Naive thymus-derived CD8-positive, alpha-beta T cell (primary cell): Measurements from ENCODE around the gene STEAP1. TPM values are rescaled to one million over a fixed set of nuclear protein-coding genes. Genes with fewer than 3 reads are reported as not detected.
"Not testable (repeated sequence)": the region's sequence is repeated elsewhere in the genome, so short reads cannot be mapped to it uniquely, and the experiment has no call there.

Experiments used
- ATAC-seq, 2 donors: fragments of 150-1000 bp; cut with Tn5 transposase in 1 of 2; sonication (Bioruptor Pico), chemical (Tn5 transposase) in 1 of 2; 1 replicate in 1 of 2; 2 replicates in 1 of 2; pipeline ENCODE4 v1.10.0; 2021; ENCODE audit warnings: mild to moderate bottlenecking in 2 of 2, moderate library complexity in 2 of 2
- POLR2A ChIA-PET: fragments of 350-600 bp; sonication (Branson Sonifier 250); formaldehyde crosslinking; loops from one replicate; lab custom pipeline; 2021; ENCODE audit warnings: antibody characterized with exemption; lab: Charles Lee
- DNase-seq, 10 donors: peaks; one replicate each; pipeline versions ENCODE4 v3.0.0 to v3.0.0-alpha.2; 2020 to 2022
- H3K27ac Mint-ChIP-seq, 10 donors: one replicate each; pipeline ENCODE4 v1.8.0; 2020 to 2022; ENCODE audit warnings: mild to moderate bottlenecking in 10 of 10, mixed read lengths in 10 of 10, moderate library complexity in 4 of 10, inconsistent platforms in 1 of 10
- H3K27me3 Mint-ChIP-seq, 5 donors: one replicate each; pipeline ENCODE4 v1.8.0; 2021 to 2022; ENCODE audit warnings: mixed read lengths in 5 of 5
- H3K36me3 Mint-ChIP-seq, 3 donors: one replicate each; pipeline ENCODE4 v1.8.0; 2020 to 2022; ENCODE audit warnings: mixed read lengths in 3 of 3, mild to moderate bottlenecking in 2 of 3, inconsistent platforms in 1 of 3
- H3K4me1 Mint-ChIP-seq, 4 donors: one replicate each; pipeline ENCODE4 v1.8.0; 2021 to 2022; ENCODE audit warnings: mixed read lengths in 4 of 4
- H3K4me3 Mint-ChIP-seq, 10 donors: one replicate each; pipeline ENCODE4 v1.8.0; 2020 to 2022; ENCODE audit warnings: mild to moderate bottlenecking in 10 of 10, mixed read lengths in 10 of 10, moderate library complexity in 6 of 10, inconsistent platforms in 1 of 10
- H3K9me3 Mint-ChIP-seq, 9 donors: one replicate each; pipeline ENCODE4 v1.8.0; 2020 to 2022; ENCODE audit warnings: mixed read lengths in 9 of 9, mild to moderate bottlenecking in 3 of 9, inconsistent platforms in 1 of 9, moderate library complexity in 1 of 9
- polyA plus RNA-seq, 3 donors: library from polyadenylated mRNA; unstranded; fragments of 300-500 nt; fragmentation: Illumina TruSeq; gene quantifications; one replicate each; pipeline ENCODE4 v1.2.3, GENCODE V29; 2021
- total RNA-seq, 8 experiments: library from RNA in 2 of 8; stranded (reverse) in 2 of 8; gene quantifications; one replicate each; pipeline ENCODE4 v1.2.3 and lab custom pipeline; 2021 to 2026

STEAP1 gene
- total and polyA plus RNA-seq, 5 experiments from 2014 or later = 0.28 TPM; not detected in 4

DNA sequence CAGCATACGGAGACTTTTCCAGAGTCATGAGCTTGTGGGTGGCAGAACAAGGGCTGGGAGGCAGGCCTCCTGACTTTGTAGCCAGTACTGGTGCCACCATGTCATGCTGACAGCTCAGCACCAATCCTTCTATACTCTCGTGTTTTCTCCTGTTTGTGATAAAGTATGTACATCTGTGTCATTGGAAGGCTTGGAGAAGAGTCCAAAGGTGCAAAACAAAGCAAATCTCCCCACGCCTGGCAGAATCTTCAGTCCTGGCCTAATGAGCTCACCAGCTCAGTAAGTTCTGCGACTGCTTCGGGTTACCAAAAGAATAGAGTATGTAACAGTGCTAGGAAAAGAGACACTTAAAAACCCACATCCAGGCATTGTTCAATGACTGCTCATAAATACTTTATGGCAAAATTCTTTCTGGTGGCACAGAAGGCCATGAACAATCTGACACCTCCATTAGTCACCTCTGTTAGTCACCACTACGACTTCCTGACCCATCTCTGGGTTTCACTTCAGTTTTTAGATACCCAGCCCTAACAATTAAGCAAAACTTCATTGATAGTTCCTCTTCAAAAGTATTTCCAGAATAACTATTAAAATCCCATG, 24.5 kb downstream of the STEAP1 start:
- Mint-ChIP-seq H3K4me3 (no peak overlapping the region), H3K9me3 (no peaks in the 10 kb centered on the region), H3K4me1 (peaks cover 0 to 7% (median 2%) of the 10 kb centered on the region in 4 donors), H3K27ac (no peak overlapping the region), H3K27me3 (peaks cover 0 to 12% (median 2%) of the 10 kb centered on the region in 5 donors), H3K36me3 (no peaks in the 10 kb centered on the region)
- no peak for DNase-seq
- no peak for ATAC-seq
- POLR2A ChIA-PET = no interaction called here

DNA sequence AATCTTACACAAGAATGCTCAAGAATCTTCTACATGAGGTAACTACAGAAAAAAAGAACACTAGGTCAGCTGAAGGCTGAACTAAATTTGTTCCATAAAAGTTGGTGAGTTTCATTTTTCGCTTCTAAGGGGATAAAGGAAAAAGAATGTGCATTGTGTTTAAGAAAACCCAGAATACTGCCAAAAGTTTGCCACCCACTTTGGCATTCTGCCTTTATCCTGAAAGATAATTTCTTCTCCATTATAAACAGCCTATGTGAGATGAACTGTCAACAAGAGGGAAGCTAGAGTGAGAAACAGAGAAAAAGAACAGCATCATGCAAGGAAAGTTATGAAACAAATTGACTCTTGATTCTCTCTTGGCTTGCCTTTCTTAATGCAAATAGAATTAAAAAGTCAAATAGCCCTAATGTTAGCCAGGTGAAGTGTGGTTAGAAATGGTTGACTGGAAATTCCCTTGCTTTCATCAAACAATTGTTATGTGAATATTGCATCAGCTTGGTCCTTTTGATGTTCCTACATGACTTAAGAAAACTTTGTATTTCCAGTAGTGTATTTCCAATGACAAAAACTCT, 25.8 kb downstream of the STEAP1 start:
- Mint-ChIP-seq H3K27me3 (peaks cover 0 to 9% (median 2%) of the 10 kb centered on the region in 5 donors), H3K4me1 (peaks cover 0 to 7% (median 2%) of the 10 kb centered on the region in 4 donors), H3K27ac (no peak overlapping the region), H3K36me3 (peaks cover 0 to 1% (median 0%) of the 10 kb centered on the region in 3 donors), H3K9me3 (peaks cover 0 to 3% (median 0%) of the 10 kb centered on the region in 9 donors), H3K4me3 (no peak overlapping the region)
- POLR2A ChIA-PET = no interaction called here
- ATAC-seq = no peak
- no peak for DNase-seq

DNA sequence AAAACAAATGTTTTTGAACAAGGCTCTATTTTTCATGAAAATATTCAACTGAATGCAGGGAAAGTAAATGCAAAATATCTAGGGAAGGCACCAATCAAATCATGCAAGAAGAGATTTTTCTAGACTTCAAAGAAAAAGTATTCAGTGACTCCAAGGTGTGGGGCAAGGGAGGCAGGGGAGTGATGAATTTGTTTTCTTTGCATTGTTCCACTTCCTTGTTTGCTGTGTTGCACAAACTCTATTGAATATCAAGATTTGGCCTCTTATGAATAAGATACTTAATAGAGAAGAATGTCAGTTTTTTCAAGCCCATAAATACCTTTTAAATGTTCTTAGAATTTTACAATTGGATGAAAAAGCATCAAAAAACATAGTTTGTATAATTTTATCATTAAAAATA, 26.4 kb downstream of the STEAP1 start:
- no peak for ATAC-seq
- peaks cover 0 to 7% (median 2%) of the 10 kb centered on the region in 4 donors for H3K4me1 Mint-ChIP-seq

DNA sequence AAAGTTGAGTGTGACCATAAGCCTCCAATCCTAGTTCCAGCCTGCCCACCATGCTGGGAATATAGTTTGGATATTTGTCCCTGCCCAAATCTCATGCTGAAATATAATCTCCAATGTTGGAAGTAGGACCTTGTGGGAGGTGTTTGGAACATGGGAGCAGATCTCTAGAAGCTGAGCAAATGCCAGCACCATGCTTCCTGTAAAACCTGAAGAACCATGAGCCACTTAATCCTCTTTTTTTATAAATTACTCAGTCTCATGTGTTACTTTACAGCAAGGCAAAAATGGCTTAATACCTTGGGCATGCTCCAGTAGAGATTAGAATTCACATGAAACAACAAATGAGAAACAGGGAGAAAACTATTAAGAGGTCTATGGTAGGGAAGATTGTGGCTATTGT, 27.2 kb downstream of the STEAP1 start:
- peaks cover 0 to 8% (median 0%) of the 10 kb centered on the region in 9 donors for H3K9me3 Mint-ChIP-seq
- peaks cover 0 to 9% (median 0%) of the 10 kb centered on the region in 5 donors for H3K27me3 Mint-ChIP-seq
- no peak for ATAC-seq
- peaks cover 0 to 3% (median 0%) of the 10 kb centered on the region in 3 donors for H3K36me3 Mint-ChIP-seq
- H3K27ac Mint-ChIP-seq = no peak overlapping the region
- H3K4me3 Mint-ChIP-seq = no peak overlapping the region
- DNase-seq = no peak
- POLR2A ChIA-PET = no interaction called here
- peaks cover 0 to 7% (median 2%) of the 10 kb centered on the region in 4 donors for H3K4me1 Mint-ChIP-seq

More for the DNA sequence above, 26.4 kb downstream of the STEAP1 start:
- peaks cover 0 to 8% (median 0%) of the 10 kb centered on the region in 9 donors for H3K9me3 Mint-ChIP-seq
- no peak overlapping the region for H3K27ac Mint-ChIP-seq
- DNase-seq = no peak
- peaks cover 0 to 3% (median 0%) of the 10 kb centered on the region in 3 donors for H3K36me3 Mint-ChIP-seq
- POLR2A ChIA-PET = no interaction called here
- H3K27me3 Mint-ChIP-seq = peaks cover 0 to 9% (median 2%) of the 10 kb centered on the region in 5 donors
- no peak overlapping the region for H3K4me3 Mint-ChIP-seq

DNA sequence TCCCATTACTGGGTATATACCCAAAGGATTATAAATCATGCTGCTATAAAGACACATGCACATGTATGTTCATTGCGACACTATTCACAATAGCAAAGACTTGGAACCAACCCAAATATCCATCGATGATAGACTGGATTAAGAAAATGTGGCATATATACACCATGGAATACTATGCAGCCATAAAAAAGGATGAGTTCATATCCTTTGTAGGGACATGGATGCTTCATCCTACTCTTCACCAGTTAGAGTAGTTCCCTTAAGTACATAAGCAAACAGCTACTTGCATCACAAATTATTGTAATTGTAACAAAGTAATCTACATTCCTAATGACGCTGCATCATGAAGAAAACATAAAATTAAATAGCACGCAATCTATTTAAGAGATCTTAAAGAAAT, 32.0 kb downstream of the STEAP1 start:
- H3K27me3 Mint-ChIP-seq, H3K36me3 Mint-ChIP-seq, POLR2A ChIA-PET, H3K27ac Mint-ChIP-seq, H3K4me1 Mint-ChIP-seq, ATAC-seq, H3K4me3 Mint-ChIP-seq, DNase-seq: not testable (repeated sequence)
- H3K9me3 Mint-ChIP-seq = peaks cover 0 to 13% (median 9%) of the 10 kb centered on the region in 9 donors

DNA sequence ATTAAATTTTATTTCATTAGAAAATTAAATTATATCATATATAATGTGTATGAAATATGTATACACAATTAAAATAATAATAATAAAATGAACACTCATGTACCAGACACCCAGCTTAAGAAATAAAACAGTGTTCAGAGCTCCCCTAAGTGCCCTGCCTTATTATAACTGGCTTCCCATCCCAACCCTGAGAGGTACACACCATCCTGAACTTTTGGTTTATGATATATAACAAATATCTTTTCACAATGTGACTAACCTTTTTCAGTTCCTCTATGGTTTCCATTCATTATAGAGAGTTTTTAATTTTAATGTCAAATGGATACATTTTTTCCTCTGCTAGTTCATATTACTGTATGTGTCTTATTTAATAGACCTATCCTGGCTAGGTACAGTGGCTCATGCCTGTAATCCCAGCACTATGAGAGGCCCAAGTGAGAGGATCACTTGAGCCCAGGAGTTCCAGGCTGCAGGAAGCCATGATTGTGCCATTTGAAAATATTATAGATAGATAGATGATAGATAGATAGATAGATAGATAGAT, 33.3 kb downstream of the STEAP1 start:
- ATAC-seq (no peak), DNase-seq (no peak)
- Mint-ChIP-seq H3K27ac (no peak overlapping the region), H3K4me3 (no peak overlapping the region), H3K36me3 (peaks cover 0 to 10% (median 8%) of the 10 kb centered on the region in 3 donors), H3K9me3 (peaks cover 0 to 25% (median 13%) of the 10 kb centered on the region in 9 donors), H3K4me1 (no peaks in the 10 kb centered on the region), H3K27me3 (peaks cover 0 to 9% (median 0%) of the 10 kb centered on the region in 5 donors)
- POLR2A ChIA-PET = no interaction called here

DNA sequence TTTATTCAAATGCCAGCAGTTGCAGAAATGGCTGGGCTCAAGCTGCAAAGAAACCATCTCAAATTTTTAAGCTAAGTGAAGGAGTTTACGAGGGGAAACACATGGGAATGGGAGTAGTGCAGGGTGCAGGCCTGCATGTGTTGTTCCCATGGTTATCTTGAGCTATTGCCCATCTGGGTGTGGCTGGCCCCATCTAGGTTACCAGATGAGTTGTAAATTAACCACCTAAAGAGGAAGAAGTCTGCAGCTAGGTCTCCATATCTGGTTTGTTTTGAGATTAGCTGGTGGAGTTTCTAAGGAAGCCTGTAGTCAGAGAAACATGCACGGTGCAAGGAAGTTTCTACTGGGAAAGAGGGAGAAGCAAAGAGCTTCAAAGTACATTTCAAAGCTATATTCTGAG, 34.0 kb downstream of the STEAP1 start:
- Mint-ChIP-seq H3K27ac (no peak overlapping the region), H3K4me1 (no peaks in the 10 kb centered on the region), H3K27me3 (peaks cover 0 to 4% (median 0%) of the 10 kb centered on the region in 5 donors), H3K4me3 (no peak overlapping the region), H3K9me3 (peaks cover 0 to 32% (median 16%) of the 10 kb centered on the region in 9 donors), H3K36me3 (peaks cover 0 to 10% (median 8%) of the 10 kb centered on the region in 3 donors)
- DNase-seq (no peak), ATAC-seq (no peak)
- POLR2A ChIA-PET = no interaction called here

DNA sequence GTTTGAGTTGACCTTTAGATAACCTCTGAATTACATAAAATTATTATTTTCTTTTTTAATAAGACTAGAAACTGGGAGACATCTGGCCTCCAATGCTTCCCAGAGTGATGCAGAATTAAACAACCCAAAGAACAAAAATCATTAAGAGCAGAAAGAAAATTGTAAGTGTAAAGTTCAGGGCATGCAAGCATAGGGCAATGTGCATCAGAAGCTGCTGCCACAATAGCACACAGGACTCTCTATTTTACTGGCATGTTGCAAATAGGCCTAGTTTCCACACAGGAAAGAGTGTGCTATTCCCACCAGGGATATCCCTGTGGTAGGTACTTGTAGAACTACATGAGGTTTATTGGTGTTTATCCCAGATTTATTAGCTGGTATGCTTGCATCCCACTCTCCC, 36.7 kb downstream of the STEAP1 start:
- Mint-ChIP-seq H3K9me3 (peaks cover 0 to 45% (median 16%) of the 10 kb centered on the region in 9 donors), H3K27me3 (peaks cover 0 to 4% (median 2%) of the 10 kb centered on the region in 5 donors), H3K4me1 (no peaks in the 10 kb centered on the region), H3K27ac (no peak overlapping the region), H3K36me3 (peaks cover 0 to 12% (median 7%) of the 10 kb centered on the region in 3 donors), H3K4me3 (no peak overlapping the region)
- POLR2A ChIA-PET = no interaction called here
- DNase-seq (no peak), ATAC-seq (no peak)

DNA sequence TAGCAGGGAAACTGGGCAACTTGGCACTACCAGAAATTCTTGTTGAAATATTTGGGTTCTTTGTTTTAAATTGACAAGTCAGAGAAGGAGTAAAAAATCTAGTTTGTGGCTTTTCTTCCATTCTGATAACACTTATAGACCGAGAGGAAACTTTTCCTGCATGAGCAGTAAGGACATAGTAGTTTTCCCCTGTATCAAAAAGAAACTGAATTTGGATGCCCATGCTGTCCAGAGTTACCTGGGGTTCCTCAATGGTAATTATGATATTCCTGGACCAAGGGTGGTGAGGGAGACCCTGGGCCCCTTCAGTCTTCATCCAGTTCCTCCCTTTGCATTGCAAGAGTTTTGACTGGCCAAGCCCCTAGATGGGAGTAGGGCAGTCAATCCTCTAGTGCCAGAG, 37.4 kb downstream of the STEAP1 start:
- H3K4me1 Mint-ChIP-seq = no peaks in the 10 kb centered on the region
- H3K4me3 Mint-ChIP-seq = no peak overlapping the region
- H3K27me3 Mint-ChIP-seq = peaks cover 0 to 6% (median 2%) of the 10 kb centered on the region in 5 donors
- POLR2A ChIA-PET = no interaction called here
- peaks cover 2 to 12% (median 7%) of the 10 kb centered on the region in 3 donors for H3K36me3 Mint-ChIP-seq
- ATAC-seq = no peak
- peaks cover 0 to 49% (median 16%) of the 10 kb centered on the region in 9 donors for H3K9me3 Mint-ChIP-seq
- no peak overlapping the region for H3K27ac Mint-ChIP-seq
- DNase-seq = no peak

DNA sequence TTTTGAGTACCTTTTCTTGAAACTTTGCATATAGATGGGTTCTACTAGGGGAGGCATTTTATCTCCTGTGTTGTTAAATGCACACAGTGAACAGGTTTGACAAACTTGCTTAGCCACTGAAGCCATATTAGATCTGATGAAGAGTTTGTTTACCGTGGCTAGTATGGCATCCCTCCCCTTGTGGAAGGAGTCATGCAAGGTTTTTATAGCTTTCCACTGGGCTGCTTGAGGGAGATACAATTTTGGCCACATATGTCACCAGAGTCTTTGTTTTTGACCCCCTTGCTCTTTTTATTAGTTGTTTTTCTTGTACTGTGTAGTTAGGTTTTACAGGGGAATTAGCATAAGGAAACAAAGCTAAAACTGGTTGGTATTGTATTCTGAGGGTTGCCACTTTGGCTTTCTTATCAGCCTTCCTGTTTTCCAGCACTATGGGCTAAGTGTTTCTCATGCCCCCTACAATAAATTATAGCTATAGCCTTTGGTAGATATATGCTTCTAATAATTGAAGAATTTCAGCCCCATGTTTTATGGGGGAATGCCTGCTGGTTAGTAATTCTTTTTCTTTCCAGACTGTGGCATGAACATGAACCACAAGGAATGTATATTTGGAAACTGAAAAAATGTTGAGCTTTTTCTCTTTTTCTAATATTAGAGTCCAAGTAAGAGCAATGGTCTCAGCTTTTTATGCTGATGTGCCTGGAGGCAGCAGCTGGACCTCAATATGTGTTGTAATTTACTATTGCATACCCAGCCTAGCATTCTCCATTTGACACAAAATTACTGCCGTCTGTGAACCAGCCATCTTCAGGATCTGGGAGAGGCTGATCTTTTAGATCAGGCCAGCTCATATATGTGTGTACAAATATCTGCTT, 38.8 kb downstream of the STEAP1 start:
- Mint-ChIP-seq H3K36me3 (peaks cover 2 to 12% (median 7%) of the 10 kb centered on the region in 3 donors), H3K4me1 (no peaks in the 10 kb centered on the region), H3K4me3 (no peak overlapping the region), H3K9me3 (peaks cover 0 to 49% (median 16%) of the 10 kb centered on the region in 9 donors), H3K27ac (no peak overlapping the region), H3K27me3 (peaks cover 0 to 6% (median 2%) of the 10 kb centered on the region in 5 donors)
- ATAC-seq = no peak
- no peak for DNase-seq
- POLR2A ChIA-PET = interaction anchor here (0.6 kb wide), 1 partner anchor 94 kb away, joined by 4 read pairs; no protein-coding TSS in a partner anchor

DNA sequence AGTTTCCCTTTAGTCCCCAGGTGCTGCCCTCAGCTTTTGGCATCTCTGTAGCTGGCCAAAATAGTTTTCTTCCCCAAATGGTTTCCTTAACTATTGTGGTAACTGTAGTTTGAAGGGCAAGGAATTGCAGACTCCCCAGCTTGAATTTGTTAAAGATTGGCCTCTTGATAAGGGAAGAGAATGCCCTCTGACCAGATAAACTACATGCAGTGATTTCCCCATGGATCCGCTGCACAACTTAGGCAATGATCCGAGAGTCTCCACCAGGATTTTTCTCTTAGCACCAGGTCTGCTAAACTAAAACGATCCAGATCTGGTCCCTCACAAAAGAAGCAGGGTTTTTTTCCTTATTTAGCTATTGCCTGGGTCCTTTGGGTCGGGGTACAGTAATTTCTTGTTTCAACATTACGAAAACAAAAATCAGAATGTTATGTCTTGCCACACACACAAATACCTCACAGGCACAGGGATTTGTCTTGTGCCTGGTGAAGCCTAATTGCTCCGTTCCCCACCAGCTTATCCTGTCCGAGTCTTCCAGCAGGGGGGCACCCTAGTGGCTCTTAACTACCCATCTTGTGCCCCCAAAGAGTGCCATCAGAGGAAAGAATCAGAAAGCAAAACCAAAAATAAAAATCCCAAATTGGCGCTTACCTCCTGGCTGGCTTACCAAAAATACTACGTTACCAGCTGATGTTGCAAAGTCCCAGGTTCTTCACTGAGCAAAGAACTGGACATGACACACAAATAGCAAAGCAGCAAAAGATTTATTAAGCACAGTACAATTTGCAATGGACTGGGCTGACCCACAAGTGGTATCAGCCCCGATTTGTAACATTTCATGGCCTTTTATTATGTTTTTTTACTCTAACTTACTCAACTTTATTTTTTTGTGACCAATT, 40.9 kb downstream of the STEAP1 start:
- Mint-ChIP-seq H3K4me1 (no peaks in the 10 kb centered on the region), H3K27ac (no peak overlapping the region), H3K9me3 (peaks cover 0 to 46% (median 13%) of the 10 kb centered on the region in 9 donors), H3K36me3 (peaks cover 2 to 9% (median 3%) of the 10 kb centered on the region in 3 donors), H3K4me3 (no peak overlapping the region), H3K27me3 (peaks cover 0 to 6% (median 2%) of the 10 kb centered on the region in 5 donors)
- DNase-seq (no peak), ATAC-seq (no peak)
- POLR2A ChIA-PET = no interaction called here
